ENCODE data around the gene HIF1AN. TPM values are rescaled to one million over a fixed set of nuclear protein-coding genes. Genes with fewer than 3 reads are reported as not detected.

Gene HIF1AN
- total RNA-seq, 1 experiment from 2014 or later = 14.8 TPM

DNA sequence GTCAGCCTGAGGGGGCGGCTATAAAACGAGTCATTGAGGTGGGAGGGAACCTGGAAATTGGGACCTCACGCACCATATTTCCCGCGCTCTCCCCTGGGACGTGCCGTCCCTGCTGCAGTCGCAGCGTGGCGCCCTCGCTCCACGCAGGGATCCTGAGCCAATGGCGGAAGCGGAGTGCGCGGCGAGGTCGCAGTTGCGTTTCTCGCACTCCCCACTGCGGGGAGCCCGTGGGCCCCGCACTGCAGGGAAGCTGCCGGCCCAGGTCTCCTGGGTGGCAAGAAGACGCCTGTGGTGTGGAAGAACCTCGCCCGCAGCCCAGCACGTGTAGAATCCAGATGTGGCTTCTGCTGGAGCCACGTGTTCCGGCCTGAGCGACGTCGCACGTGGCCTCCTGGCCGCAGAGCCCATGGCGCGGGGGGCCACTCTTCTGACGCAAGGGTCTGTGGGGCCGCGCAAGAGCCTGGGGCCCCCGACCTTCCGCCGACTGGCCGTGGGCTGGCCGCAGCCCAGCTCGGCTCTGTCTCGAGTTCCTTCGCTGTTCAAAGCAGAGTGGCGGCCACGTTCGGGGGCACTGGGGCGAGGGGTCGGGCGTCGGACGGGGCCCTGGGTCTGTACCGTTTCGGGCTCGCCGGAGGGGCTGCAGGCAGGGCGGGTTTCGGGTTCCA is 26.4 kb downstream of the HIF1AN start:
- no peak for DNase-seq
- H4K20me1 ChIP-seq (ENCODE audit: insufficient read depth, low read depth, low read length) = peaks cover 3% of the 10 kb centered on the region; the same call in 1 of the 2 replicates
- no peak overlapping the region for H3K9ac ChIP-seq (ENCODE audit: low read length)
- no peak overlapping the region for H3K4me3 ChIP-seq (ENCODE audit: low read length)
- H3K27ac ChIP-seq (ENCODE audit: low read length) = no peak overlapping the region
- no peaks in the 10 kb centered on the region for H3K36me3 ChIP-seq (ENCODE audit: insufficient read depth, low read length)
- no peaks in the 10 kb centered on the region for H3K27me3 ChIP-seq (ENCODE audit: low read length)
- no peaks in the 10 kb centered on the region for H3K4me1 ChIP-seq (ENCODE audit: low read length)
- H3K4me2 ChIP-seq (ENCODE audit: low read depth, low read length, poor library complexity, severe bottlenecking) = no peak overlapping the region
- no peaks in the 10 kb centered on the region for H3K9me2 ChIP-seq (replicated peaks; ENCODE audit: insufficient read depth, low read length)
- no peak overlapping the region for H2AFZ ChIP-seq (ENCODE audit: low read length)
- no peaks in the 10 kb centered on the region for H3K79me2 ChIP-seq (ENCODE audit: low read length)
- H3K9me3 ChIP-seq (ENCODE audit: low read length) = no peaks in the 10 kb centered on the region

- Histone ChIP-seq H3K36me3 (ENCODE audit: insufficient read depth, low read length) (no peaks in the 10 kb centered on the region), H3K27me3 (ENCODE audit: low read length) (no peaks in the 10 kb centered on the region), H3K4me3 (ENCODE audit: low read length) (no peak overlapping the region), H3K9ac (ENCODE audit: low read length) (no peak overlapping the region), H3K4me2 (ENCODE audit: low read depth, low read length, poor library complexity, severe bottlenecking) (no peak overlapping the region), H3K79me2 (ENCODE audit: low read length) (no peaks in the 10 kb centered on the region), H4K20me1 (ENCODE audit: insufficient read depth, low read depth, low read length) (peaks cover 3% of the 10 kb centered on the region; the same call in 1 of the 2 replicates), H3K9me3 (ENCODE audit: low read length) (no peaks in the 10 kb centered on the region), H3K9me2 (replicated peaks; ENCODE audit: insufficient read depth, low read length) (no peaks in the 10 kb centered on the region), H3K4me1 (ENCODE audit: low read length) (no peaks in the 10 kb centered on the region), H3K27ac (ENCODE audit: low read length) (no peak overlapping the region), H2AFZ (ENCODE audit: low read length) (no peak overlapping the region)
- DNase-seq = no peak
Measured at GRCh38 chr10:100565206-100565985, 29.7 kb downstream of the HIF1AN start.

- Histone ChIP-seq H3K27ac (ENCODE audit: low read length) (no peak overlapping the region), H3K27me3 (ENCODE audit: low read length) (no peaks in the 10 kb centered on the region), H3K36me3 (ENCODE audit: insufficient read depth, low read length) (no peaks in the 10 kb centered on the region), H3K4me2 (ENCODE audit: low read depth, low read length, poor library complexity, severe bottlenecking) (no peak overlapping the region), H4K20me1 (ENCODE audit: insufficient read depth, low read depth, low read length) (peaks cover 3% of the 10 kb centered on the region; the same call in 1 of the 2 replicates), H3K9me3 (ENCODE audit: low read length) (no peaks in the 10 kb centered on the region), H2AFZ (ENCODE audit: low read length) (no peak overlapping the region), H3K9me2 (replicated peaks; ENCODE audit: insufficient read depth, low read length) (no peaks in the 10 kb centered on the region), H3K9ac (ENCODE audit: low read length) (no peak overlapping the region), H3K79me2 (ENCODE audit: low read length) (no peaks in the 10 kb centered on the region), H3K4me1 (ENCODE audit: low read length) (no peaks in the 10 kb centered on the region), H3K4me3 (ENCODE audit: low read length) (no peak overlapping the region)
- no peak for DNase-seq
Measured at GRCh38 chr10:100566561-100566960, 30.8 kb downstream of the HIF1AN start.

- Histone ChIP-seq H3K9me2 (replicated peaks; ENCODE audit: insufficient read depth, low read length) (no peaks in the 10 kb centered on the region), H3K27ac (ENCODE audit: low read length) (no peak overlapping the region), H3K4me2 (ENCODE audit: low read depth, low read length, poor library complexity, severe bottlenecking) (no peak overlapping the region), H3K9ac (ENCODE audit: low read length) (no peak overlapping the region), H4K20me1 (ENCODE audit: insufficient read depth, low read depth, low read length) (peaks cover 3% of the 10 kb centered on the region; the same call in 1 of the 2 replicates), H3K4me1 (ENCODE audit: low read length) (no peaks in the 10 kb centered on the region), H3K27me3 (ENCODE audit: low read length) (no peaks in the 10 kb centered on the region), H3K36me3 (ENCODE audit: insufficient read depth, low read length) (no peaks in the 10 kb centered on the region), H3K79me2 (ENCODE audit: low read length) (no peaks in the 10 kb centered on the region), H3K9me3 (ENCODE audit: low read length) (no peaks in the 10 kb centered on the region), H3K4me3 (ENCODE audit: low read length) (no peak overlapping the region), H2AFZ (ENCODE audit: low read length) (no peak overlapping the region)
- DNase-seq = no peak
Measured at GRCh38 chr10:100567249-100567648, 31.5 kb downstream of the HIF1AN start.

GRCh38 chr10:100567826-100568225 is 32.1 kb downstream of the HIF1AN start:
- H3K79me2 ChIP-seq (ENCODE audit: low read length) = no peaks in the 10 kb centered on the region
- H3K9me3 ChIP-seq (ENCODE audit: low read length) = no peaks in the 10 kb centered on the region
- H3K9ac ChIP-seq (ENCODE audit: low read length) = no peak overlapping the region
- H3K4me2 ChIP-seq (ENCODE audit: low read depth, low read length, poor library complexity, severe bottlenecking) = no peak overlapping the region
- H3K27me3 ChIP-seq (ENCODE audit: low read length) = no peaks in the 10 kb centered on the region
- no peaks in the 10 kb centered on the region for H3K4me1 ChIP-seq (ENCODE audit: low read length)
- H3K27ac ChIP-seq (ENCODE audit: low read length) = no peak overlapping the region
- DNase-seq = no peak
- H3K9me2 ChIP-seq (replicated peaks; ENCODE audit: insufficient read depth, low read length) = no peaks in the 10 kb centered on the region
- H4K20me1 ChIP-seq (ENCODE audit: insufficient read depth, low read depth, low read length) = peaks cover 3% of the 10 kb centered on the region; the same call in 1 of the 2 replicates
- no peak overlapping the region for H2AFZ ChIP-seq (ENCODE audit: low read length)
- no peak overlapping the region for H3K4me3 ChIP-seq (ENCODE audit: low read length)
- no peaks in the 10 kb centered on the region for H3K36me3 ChIP-seq (ENCODE audit: insufficient read depth, low read length)

DNA sequence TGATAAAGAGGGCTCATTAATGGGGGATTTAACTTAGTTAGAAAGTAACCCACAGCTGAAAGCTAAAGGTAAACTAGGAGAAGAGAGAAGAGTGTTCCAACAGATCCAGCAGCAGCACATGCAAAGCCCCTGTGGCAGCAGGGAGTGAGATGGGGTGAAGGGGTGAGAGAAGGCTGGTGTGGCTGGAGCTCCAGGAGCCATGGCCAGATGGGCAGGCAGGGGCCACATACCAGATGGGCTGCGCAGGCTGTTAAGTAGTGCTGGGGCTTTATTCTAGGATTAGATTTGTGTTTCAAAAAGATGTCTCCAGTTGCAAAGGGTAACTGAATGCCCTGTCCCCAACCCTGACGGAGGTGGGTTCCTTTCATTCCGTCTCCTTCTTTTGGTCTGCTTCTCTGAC is 33.2 kb downstream of the HIF1AN start:
- Histone ChIP-seq H3K9me2 (replicated peaks; ENCODE audit: insufficient read depth, low read length) (no peaks in the 10 kb centered on the region), H3K4me3 (ENCODE audit: low read length) (no peak overlapping the region), H3K79me2 (ENCODE audit: low read length) (no peaks in the 10 kb centered on the region), H3K36me3 (ENCODE audit: insufficient read depth, low read length) (no peaks in the 10 kb centered on the region), H4K20me1 (ENCODE audit: insufficient read depth, low read depth, low read length) (peaks cover 3% of the 10 kb centered on the region; the same call in 1 of the 2 replicates), H2AFZ (ENCODE audit: low read length) (no peak overlapping the region), H3K4me2 (ENCODE audit: low read depth, low read length, poor library complexity, severe bottlenecking) (no peak overlapping the region), H3K9me3 (ENCODE audit: low read length) (no peaks in the 10 kb centered on the region), H3K27ac (ENCODE audit: low read length) (no peak overlapping the region), H3K27me3 (ENCODE audit: low read length) (no peaks in the 10 kb centered on the region), H3K4me1 (ENCODE audit: low read length) (no peaks in the 10 kb centered on the region), H3K9ac (ENCODE audit: low read length) (no peak overlapping the region)
- DNase-seq = no peak

DNA sequence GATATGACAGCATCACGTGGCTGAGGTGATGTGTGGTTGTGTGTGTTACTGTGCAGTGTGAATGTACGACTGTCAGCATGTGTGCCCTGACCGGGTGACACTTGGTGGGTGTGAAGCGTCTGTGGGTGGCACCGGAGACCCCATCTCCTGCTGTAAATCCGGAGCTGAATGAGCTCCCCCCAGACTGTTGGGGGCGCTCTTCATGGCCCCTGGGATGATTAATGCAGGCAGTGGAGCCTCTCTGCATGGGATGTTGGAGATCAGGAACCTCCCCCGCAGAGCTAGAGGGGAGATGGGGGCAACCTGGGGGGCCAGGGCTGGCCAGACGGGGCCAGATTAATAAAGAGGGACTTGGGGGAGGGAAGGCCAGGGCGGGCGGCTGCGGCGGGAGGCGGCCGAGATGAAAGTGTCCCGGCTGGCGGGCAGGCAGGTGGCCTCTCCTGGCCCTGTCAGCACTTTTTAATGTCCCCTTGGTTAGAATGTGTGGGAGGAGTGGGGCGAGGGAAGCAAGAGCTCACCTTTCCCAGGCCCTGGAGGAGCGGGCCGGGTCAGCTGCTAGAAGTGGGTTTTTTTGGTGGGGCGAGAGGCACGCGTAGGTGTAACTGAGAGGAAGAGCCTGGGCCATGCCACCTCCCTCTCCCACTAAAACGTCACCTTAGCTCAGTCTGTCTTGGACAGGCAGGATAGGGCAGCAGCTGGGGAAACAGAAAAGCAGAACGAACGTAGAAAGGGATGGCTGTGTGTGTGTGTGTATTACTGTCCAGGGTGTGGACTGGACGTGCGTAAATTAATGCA is 34.1 kb downstream of the HIF1AN start:
- no peaks in the 10 kb centered on the region for H3K4me1 ChIP-seq (ENCODE audit: low read length)
- no peak overlapping the region for H3K4me3 ChIP-seq (ENCODE audit: low read length)
- no peaks in the 10 kb centered on the region for H3K9me2 ChIP-seq (replicated peaks; ENCODE audit: insufficient read depth, low read length)
- no peak overlapping the region for H3K4me2 ChIP-seq (ENCODE audit: low read depth, low read length, poor library complexity, severe bottlenecking)
- H3K27me3 ChIP-seq (ENCODE audit: low read length) = no peaks in the 10 kb centered on the region
- no peaks in the 10 kb centered on the region for H3K79me2 ChIP-seq (ENCODE audit: low read length)
- H3K9ac ChIP-seq (ENCODE audit: low read length) = no peak overlapping the region
- DNase-seq = no peak
- no peak overlapping the region for H3K27ac ChIP-seq (ENCODE audit: low read length)
- H4K20me1 ChIP-seq (ENCODE audit: insufficient read depth, low read depth, low read length) = no peaks in the 10 kb centered on the region
- H2AFZ ChIP-seq (ENCODE audit: low read length) = no peak overlapping the region
- no peaks in the 10 kb centered on the region for H3K36me3 ChIP-seq (ENCODE audit: insufficient read depth, low read length)
- no peaks in the 10 kb centered on the region for H3K9me3 ChIP-seq (ENCODE audit: low read length)

DNA sequence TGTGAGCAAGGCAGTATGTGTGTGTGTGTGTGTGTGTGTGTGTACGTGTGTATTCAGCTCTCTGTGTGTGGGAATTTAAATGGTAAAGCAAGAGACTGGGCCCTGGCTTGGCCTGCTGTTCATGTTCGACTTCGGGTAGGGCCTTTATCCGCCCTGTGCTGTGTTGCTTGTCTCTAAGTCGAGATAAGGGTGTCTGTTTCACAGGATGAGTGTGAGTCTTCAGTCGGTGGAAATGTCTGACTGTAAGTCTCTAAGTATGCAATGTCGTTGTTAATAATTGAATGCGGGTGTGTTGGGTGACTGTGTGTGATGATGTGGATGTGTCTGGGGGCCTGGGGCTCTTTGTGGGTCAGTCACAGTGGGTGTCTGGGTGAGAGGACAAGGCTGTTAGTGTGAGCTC is 34.8 kb downstream of the HIF1AN start:
- Histone ChIP-seq H4K20me1 (ENCODE audit: insufficient read depth, low read depth, low read length) (no peaks in the 10 kb centered on the region), H3K27ac (ENCODE audit: low read length) (no peak overlapping the region), H3K9me3 (ENCODE audit: low read length) (no peaks in the 10 kb centered on the region), H3K9ac (ENCODE audit: low read length) (no peak overlapping the region), H2AFZ (ENCODE audit: low read length) (no peak overlapping the region), H3K4me1 (ENCODE audit: low read length) (no peaks in the 10 kb centered on the region), H3K9me2 (replicated peaks; ENCODE audit: insufficient read depth, low read length) (no peaks in the 10 kb centered on the region), H3K79me2 (ENCODE audit: low read length) (no peaks in the 10 kb centered on the region), H3K36me3 (ENCODE audit: insufficient read depth, low read length) (no peaks in the 10 kb centered on the region), H3K27me3 (ENCODE audit: low read length) (no peaks in the 10 kb centered on the region), H3K4me3 (ENCODE audit: low read length) (no peak overlapping the region), H3K4me2 (ENCODE audit: low read depth, low read length, poor library complexity, severe bottlenecking) (no peak overlapping the region)
- no peak for DNase-seq
